ENCODE measurements around the gene RPL7A. TPM values are rescaled to one million over a fixed set of nuclear protein-coding genes. Genes with fewer than 3 reads are reported as not detected.

The RPL7A gene
- polyA plus RNA-seq, 1 donor (not counting 4 experiments of a cell fraction or from before 2014, with no cell fraction given) = 2,684 TPM

DNA sequence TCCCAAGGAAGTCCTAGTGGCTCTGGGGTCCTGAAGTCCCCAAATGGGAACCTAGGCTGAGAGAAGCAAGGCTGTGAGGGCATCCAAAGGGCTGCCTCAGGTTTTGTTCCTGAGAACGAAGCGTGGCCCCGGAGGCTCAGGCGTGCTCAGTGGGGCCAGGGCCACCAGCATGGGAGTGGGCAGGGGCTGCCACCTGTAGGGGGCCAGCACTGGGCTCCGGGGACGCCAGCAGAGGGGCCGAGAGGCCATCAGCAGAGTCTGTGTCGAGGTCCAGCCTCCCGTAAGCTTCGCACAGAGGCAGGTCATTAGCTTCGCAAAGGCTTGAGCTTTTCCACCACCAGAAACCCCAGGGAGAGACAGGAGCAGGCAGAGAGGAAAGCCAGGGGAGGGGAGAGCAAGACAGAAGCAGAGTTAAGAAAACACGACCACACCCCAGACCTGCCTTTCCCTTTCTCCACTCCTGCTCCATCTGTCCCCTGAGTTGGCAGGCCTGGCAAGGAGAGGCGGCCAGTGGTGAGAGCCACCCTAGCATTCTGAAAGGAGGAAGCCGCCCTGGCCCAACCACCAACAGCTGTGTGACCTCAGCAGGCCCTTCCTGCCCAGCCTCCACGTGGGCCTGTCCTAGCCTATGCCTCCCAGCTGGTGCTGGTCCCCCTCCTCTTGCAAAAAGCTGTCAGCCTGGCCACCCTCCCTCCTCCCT, 6.5 kb upstream of the RPL7A start:
- Histone ChIP-seq H3K27me3 (ENCODE audit: control insufficient read depth, extremely low read depth, insufficient read depth, low read length) (no peaks in the 10 kb centered on the region), H3K79me2 (ENCODE audit: control insufficient read depth, insufficient read depth, low read length) (peaks cover 14% of the 10 kb centered on the region), H2AFZ (ENCODE audit: control insufficient read depth, low read length) (no peak overlapping the region), H3K4me1 (ENCODE audit: control insufficient read depth, extremely low read depth, insufficient read depth, low read length) (peaks cover 4% of the 10 kb centered on the region), H3K9me3 (ENCODE audit: control insufficient read depth, low read depth, low read length) (no peaks in the 10 kb centered on the region), H3K9ac (ENCODE audit: control insufficient read depth, extremely low read depth, insufficient read depth, low read length) (no peak overlapping the region), H3K27ac (ENCODE audit: control insufficient read depth, insufficient read depth, low read length) (no peak overlapping the region), H3K36me3 (ENCODE audit: control insufficient read depth in 2 of 2, extremely low read depth in 1 of 2, insufficient read depth in 2 of 2, low read length in 2 of 2) (peaks cover 45 to 56% of the 10 kb centered on the region in 2 experiments), H3K4me2 (ENCODE audit: control insufficient read depth, extremely low read depth, insufficient read depth, low read depth, low read length) (no peak overlapping the region), H4K20me1 (ENCODE audit: control insufficient read depth, extremely low read depth, insufficient read depth, low read length) (peaks cover 3% of the 10 kb centered on the region), H3K9me1 (ENCODE audit: control insufficient read depth, extremely low read depth, insufficient read depth, low read length) (no peaks in the 10 kb centered on the region), H3K4me3 (ENCODE audit: control insufficient read depth in 2 of 3, extremely low read depth in 1 of 3, insufficient read depth in 2 of 3, low read depth in 1 of 3, low read length in 3 of 3) (no peak overlapping the region)
- TF ChIP-seq EZH2 (IDR thresholded peaks at IDR 0.05; ENCODE audit: low read length) = no peak
- TF ChIP-seq, protein P1, sequence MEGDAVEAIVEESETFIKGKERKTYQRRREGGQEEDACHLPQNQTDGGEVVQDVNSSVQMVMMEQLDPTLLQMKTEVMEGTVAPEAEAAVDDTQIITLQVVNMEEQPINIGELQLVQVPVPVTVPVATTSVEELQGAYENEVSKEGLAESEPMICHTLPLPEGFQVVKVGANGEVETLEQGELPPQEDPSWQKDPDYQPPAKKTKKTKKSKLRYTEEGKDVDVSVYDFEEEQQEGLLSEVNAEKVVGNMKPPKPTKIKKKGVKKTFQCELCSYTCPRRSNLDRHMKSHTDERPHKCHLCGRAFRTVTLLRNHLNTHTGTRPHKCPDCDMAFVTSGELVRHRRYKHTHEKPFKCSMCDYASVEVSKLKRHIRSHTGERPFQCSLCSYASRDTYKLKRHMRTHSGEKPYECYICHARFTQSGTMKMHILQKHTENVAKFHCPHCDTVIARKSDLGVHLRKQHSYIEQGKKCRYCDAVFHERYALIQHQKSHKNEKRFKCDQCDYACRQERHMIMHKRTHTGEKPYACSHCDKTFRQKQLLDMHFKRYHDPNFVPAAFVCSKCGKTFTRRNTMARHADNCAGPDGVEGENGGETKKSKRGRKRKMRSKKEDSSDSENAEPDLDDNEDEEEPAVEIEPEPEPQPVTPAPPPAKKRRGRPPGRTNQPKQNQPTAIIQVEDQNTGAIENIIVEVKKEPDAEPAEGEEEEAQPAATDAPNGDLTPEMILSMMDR (optimal IDR thresholded peaks at IDR 0.05 in 1 of 3, IDR thresholded peaks at IDR 0.05 in 1 of 3, conservative IDR thresholded peaks at IDR 0.05 in 1 of 3; ENCODE audit: extremely low read depth in 1 of 3, insufficient read depth in 2 of 3, low read length in 3 of 3) = no peak
- DNase-seq (ENCODE audit: low read depth, low spot score) = no peak
- dilution Hi-C loops (cut with MboI; ENCODE audit: extremely low pct_ligation_motif_present, low sequenced_read_pairs) = no loop called here
- no peak for FAIRE-seq

DNA sequence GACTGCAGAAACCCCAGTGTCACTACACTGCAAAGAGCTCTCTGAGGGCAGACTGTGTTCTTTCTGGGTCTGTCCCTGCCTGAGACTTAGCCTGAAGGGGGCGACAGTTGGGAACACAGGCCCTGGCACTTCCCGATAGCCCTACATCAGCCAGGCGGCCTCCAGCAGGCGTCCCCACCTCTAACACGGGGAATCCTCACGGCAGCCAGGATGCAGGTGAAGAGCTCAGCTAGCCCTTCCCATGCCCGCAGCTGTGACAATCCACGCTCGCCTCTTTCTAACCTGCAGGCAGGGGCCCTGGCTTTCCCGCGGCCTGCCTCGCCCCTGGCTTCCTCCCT, 6.0 kb upstream of the RPL7A start:
- peaks cover 20% of the 10 kb centered on the region for H3K79me2 ChIP-seq (ENCODE audit: control insufficient read depth, insufficient read depth, low read length)
- peaks cover 45 to 56% of the 10 kb centered on the region in 2 experiments for H3K36me3 ChIP-seq (ENCODE audit: control insufficient read depth in 2 of 2, extremely low read depth in 1 of 2, insufficient read depth in 2 of 2, low read length in 2 of 2)
- H3K9me1 ChIP-seq (ENCODE audit: control insufficient read depth, extremely low read depth, insufficient read depth, low read length) = no peaks in the 10 kb centered on the region
- H3K4me1 ChIP-seq (ENCODE audit: control insufficient read depth, extremely low read depth, insufficient read depth, low read length) = peaks cover 7% of the 10 kb centered on the region
- peaks cover 3% of the 10 kb centered on the region for H4K20me1 ChIP-seq (ENCODE audit: control insufficient read depth, extremely low read depth, insufficient read depth, low read length)
- no peaks in the 10 kb centered on the region for H3K27me3 ChIP-seq (ENCODE audit: control insufficient read depth, extremely low read depth, insufficient read depth, low read length)
- dilution Hi-C loops (cut with MboI; ENCODE audit: extremely low pct_ligation_motif_present, low sequenced_read_pairs) = no loop called here
- FAIRE-seq = no peak
- H2AFZ ChIP-seq (ENCODE audit: control insufficient read depth, low read length) = no peak overlapping the region
- no peaks in the 10 kb centered on the region for H3K9me3 ChIP-seq (ENCODE audit: control insufficient read depth, low read depth, low read length)
- no peak overlapping the region for H3K4me3 ChIP-seq (ENCODE audit: control insufficient read depth in 2 of 3, extremely low read depth in 1 of 3, insufficient read depth in 2 of 3, low read depth in 1 of 3, low read length in 3 of 3)
- H3K27ac ChIP-seq (ENCODE audit: control insufficient read depth, insufficient read depth, low read length) = no peak overlapping the region
- no peak overlapping the region for H3K9ac ChIP-seq (ENCODE audit: control insufficient read depth, extremely low read depth, insufficient read depth, low read length)
- TF ChIP-seq EZH2 (IDR thresholded peaks at IDR 0.05; ENCODE audit: low read length) = no peak
- TF ChIP-seq, protein P1 (optimal IDR thresholded peaks at IDR 0.05 in 1 of 3, IDR thresholded peaks at IDR 0.05 in 1 of 3, conservative IDR thresholded peaks at IDR 0.05 in 1 of 3; ENCODE audit: extremely low read depth in 1 of 3, insufficient read depth in 2 of 3, low read length in 3 of 3) = peak in 2 of 3 experiments; percentile 30 to 38
- no peak for DNase-seq (ENCODE audit: low read depth, low spot score)
- no peak overlapping the region for H3K4me2 ChIP-seq (ENCODE audit: control insufficient read depth, extremely low read depth, insufficient read depth, low read depth, low read length)
